HL-60 (cell line): ENCODE measurements around the gene PAM16.

Experiments
- DNase-seq, 2 experiments: peaks; one replicate each; pipeline ENCODE4 v3.0.0-alpha.2; 2010 to 2020; ENCODE audit warnings: low read depth in 1 of 2, low spot score in 1 of 2
- H3K27ac ChIP-seq: fragments of 250-450 bp; sonication (Bioruptor Pico); replicated peaks from 2 replicates; pipeline ENCODE4 v1.5.1; 2020; ENCODE audit warnings: mild to moderate bottlenecking, moderate library complexity
- H3K27me3 ChIP-seq: fragments of 250-450 bp; sonication (Bioruptor Pico); 2 replicates; pipeline ENCODE4 v1.5.1; 2021; ENCODE audit warnings: mild to moderate bottlenecking, moderate library complexity; ENCODE audit not compliant: insufficient read depth, poor library complexity, severe bottlenecking
- H3K4me3 ChIP-seq: replicated peaks from 2 replicates; pipeline ENCODE4 v1.5.1; 2011; ENCODE audit warnings: mild to moderate bottlenecking, control low read depth, low read length; ENCODE audit not compliant: insufficient read depth
- GABPA ChIP-seq: IDR thresholded peaks from 2 replicates; pipeline ENCODE4 v1.6.1; 2012; ENCODE audit warnings: low read depth
- POLR2AphosphoS5 ChIP-seq: IDR thresholded peaks from 2 replicates; pipeline ENCODE4 v1.6.1; 2012; ENCODE audit warnings: low read depth
- SPI1 ChIP-seq: IDR thresholded peaks from 2 replicates; pipeline ENCODE4 v1.6.1; 2012; ENCODE audit warnings: low read depth, mild to moderate bottlenecking, borderline replicate concordance
- TF ChIP-seq, protein P1 (sequence below): IDR thresholded peaks from 2 replicates; pipeline ENCODE4 v1.6.1; 2012; ENCODE audit warnings: low read depth; ENCODE audit not compliant: insufficient replicate concordance
- TF ChIP-seq, protein P2 (sequence below): IDR thresholded peaks from one replicate; pipeline ENCODE4 v1.5.1; 2011; ENCODE audit warnings: low read length, control low read depth, inconsistent platforms; ENCODE audit not compliant: insufficient read depth

PAM16 gene

DNA sequence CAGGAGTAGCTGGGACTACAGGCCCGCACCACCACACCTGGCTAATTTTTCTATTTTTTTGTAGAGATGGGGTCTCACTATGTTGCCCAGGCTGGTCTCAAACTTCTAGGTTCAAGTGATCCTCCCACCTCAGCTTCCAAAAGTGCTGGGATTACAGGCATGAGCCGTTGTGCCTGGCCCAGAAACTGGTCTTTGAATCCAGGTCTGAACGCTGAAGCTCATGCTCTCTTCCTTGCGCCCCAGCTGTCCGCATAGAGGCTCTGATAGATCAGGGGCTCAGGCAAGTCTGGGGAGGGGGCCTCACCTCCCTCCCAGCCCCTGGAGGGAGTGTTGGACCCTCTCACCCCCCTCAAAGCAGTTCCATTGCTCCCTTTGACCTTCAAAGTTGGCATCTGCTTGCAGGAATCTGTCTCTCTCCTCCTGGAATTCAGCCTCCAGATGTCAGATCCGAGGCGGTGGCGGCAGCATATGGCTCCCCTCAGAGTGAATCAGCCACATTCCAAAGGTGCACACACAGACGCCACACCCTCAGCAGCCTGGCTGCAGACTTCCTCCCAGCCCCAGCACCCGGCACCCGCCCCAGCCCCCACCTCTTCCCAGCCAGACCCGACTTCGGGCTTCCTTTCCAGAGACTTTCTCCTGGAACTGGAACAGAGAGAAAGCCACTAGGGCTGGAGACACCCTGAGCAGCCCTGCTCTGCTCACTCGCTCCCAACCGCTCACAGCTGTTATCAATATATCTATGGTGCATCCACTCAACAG is 52.2 kb downstream of the PAM16 start:
- no peak for DNase-seq

DNA sequence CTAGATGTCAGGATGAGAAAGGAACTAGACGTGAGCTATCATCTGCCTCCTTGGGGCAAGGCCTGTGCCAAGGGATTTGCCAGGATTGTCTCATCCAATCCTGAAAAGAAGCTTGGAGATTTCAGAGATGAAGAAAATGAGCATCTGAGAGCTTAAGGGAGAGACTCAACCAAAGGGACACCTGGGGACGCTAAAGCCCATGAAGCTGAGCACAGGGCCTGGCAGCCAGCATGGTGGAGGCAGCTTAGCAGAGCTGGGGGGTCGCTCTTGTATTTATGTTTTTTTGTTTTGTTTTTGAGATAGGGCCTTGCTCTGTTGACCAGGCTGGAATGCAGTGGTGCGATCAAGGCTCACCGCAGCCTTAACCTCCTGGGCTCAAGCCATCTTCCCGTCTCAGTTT is 53.6 kb downstream of the PAM16 start:
- H3K4me3 ChIP-seq: no peak overlapping the region

More for the DNA sequence above, 52.2 kb downstream of the PAM16 start:
- Histone ChIP-seq H3K27ac (no peak overlapping the region), H3K27me3 (no peaks in the 10 kb centered on the region), H3K4me3 (no peak overlapping the region)
- TF ChIP-seq, protein P1, sequence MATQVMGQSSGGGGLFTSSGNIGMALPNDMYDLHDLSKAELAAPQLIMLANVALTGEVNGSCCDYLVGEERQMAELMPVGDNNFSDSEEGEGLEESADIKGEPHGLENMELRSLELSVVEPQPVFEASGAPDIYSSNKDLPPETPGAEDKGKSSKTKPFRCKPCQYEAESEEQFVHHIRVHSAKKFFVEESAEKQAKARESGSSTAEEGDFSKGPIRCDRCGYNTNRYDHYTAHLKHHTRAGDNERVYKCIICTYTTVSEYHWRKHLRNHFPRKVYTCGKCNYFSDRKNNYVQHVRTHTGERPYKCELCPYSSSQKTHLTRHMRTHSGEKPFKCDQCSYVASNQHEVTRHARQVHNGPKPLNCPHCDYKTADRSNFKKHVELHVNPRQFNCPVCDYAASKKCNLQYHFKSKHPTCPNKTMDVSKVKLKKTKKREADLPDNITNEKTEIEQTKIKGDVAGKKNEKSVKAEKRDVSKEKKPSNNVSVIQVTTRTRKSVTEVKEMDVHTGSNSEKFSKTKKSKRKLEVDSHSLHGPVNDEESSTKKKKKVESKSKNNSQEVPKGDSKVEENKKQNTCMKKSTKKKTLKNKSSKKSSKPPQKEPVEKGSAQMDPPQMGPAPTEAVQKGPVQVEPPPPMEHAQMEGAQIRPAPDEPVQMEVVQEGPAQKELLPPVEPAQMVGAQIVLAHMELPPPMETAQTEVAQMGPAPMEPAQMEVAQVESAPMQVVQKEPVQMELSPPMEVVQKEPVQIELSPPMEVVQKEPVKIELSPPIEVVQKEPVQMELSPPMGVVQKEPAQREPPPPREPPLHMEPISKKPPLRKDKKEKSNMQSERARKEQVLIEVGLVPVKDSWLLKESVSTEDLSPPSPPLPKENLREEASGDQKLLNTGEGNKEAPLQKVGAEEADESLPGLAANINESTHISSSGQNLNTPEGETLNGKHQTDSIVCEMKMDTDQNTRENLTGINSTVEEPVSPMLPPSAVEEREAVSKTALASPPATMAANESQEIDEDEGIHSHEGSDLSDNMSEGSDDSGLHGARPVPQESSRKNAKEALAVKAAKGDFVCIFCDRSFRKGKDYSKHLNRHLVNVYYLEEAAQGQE: no peak
- TF ChIP-seq GABPA (no peak), SPI1 (no peak), POLR2AphosphoS5 (no peak)
- TF ChIP-seq, protein P2, sequence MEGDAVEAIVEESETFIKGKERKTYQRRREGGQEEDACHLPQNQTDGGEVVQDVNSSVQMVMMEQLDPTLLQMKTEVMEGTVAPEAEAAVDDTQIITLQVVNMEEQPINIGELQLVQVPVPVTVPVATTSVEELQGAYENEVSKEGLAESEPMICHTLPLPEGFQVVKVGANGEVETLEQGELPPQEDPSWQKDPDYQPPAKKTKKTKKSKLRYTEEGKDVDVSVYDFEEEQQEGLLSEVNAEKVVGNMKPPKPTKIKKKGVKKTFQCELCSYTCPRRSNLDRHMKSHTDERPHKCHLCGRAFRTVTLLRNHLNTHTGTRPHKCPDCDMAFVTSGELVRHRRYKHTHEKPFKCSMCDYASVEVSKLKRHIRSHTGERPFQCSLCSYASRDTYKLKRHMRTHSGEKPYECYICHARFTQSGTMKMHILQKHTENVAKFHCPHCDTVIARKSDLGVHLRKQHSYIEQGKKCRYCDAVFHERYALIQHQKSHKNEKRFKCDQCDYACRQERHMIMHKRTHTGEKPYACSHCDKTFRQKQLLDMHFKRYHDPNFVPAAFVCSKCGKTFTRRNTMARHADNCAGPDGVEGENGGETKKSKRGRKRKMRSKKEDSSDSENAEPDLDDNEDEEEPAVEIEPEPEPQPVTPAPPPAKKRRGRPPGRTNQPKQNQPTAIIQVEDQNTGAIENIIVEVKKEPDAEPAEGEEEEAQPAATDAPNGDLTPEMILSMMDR: no peak

DNA sequence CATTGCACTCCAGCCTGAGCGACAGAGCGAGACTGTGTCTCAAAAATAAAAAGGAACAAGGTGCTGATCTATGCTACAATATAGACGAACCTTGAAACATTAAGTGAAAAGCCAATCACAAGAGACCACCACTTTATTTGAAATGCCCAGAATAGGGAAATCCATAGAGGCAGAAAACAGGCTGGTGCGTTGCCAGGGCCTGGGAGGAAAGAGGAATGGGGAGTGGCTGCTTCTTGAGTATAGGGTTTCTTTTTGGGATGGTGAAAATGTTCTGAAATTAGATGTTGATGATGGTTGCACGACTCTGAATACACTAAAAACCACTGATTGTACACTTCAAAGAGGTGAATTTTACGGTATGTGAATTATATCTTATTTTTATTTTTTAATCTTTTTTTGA is 55.5 kb downstream of the PAM16 start:
- no peaks in the 10 kb centered on the region for H3K27me3 ChIP-seq
- H3K4me3 ChIP-seq: no peak overlapping the region
- no peak overlapping the region for H3K27ac ChIP-seq
- DNase-seq: no peak
- TF ChIP-seq POLR2AphosphoS5: no peak
- TF ChIP-seq GABPA: no peak
- TF ChIP-seq, protein P2: no peak
- TF ChIP-seq SPI1: no peak
- TF ChIP-seq, protein P1: no peak

More for the DNA sequence above, 53.6 kb downstream of the PAM16 start:
- TF ChIP-seq GABPA (no peak), SPI1 (no peak), POLR2AphosphoS5 (no peak)
- TF ChIP-seq, protein P1: no peak
- TF ChIP-seq, protein P2: no peak
- no peak for DNase-seq
- Histone ChIP-seq H3K27ac (no peak overlapping the region), H3K27me3 (no peaks in the 10 kb centered on the region)
